H1 (cell line): ENCODE measurements around the gene BPHL.

Experiments
- CHD2 ChIP-seq: IDR thresholded peaks from 2 replicates; pipeline ENCODE4 v1.6.1; 2012; ENCODE audit warnings: low read length, improper control_type of control experiment
- CREB1 ChIP-seq: IDR thresholded peaks from 2 replicates; pipeline ENCODE4 v1.6.1; 2012; ENCODE audit warnings: inconsistent platforms
- POLR2A ChIP-seq, 2 experiments: IDR thresholded peaks; 1 replicate in 1 of 2; 2 replicates in 1 of 2; pipeline ENCODE4 v1.6.1; 2011; ENCODE audit warnings: low read depth in 2 of 2, low read length in 2 of 2, mild to moderate bottlenecking in 2 of 2; ENCODE audit errors: control extremely low read depth in 1 of 2
- POLR2AphosphoS5 ChIP-seq: IDR thresholded peaks from 2 replicates; pipeline ENCODE4 v1.6.1; 2011; ENCODE audit warnings: low read depth, low read length
- RAD21 ChIP-seq, 2 experiments: IDR thresholded peaks in 1 of 2; conservative IDR thresholded peaks in 1 of 2; 2 replicates each; pipeline ENCODE4 v1.6.1; 2011; ENCODE audit warnings: low read depth in 2 of 2, low read length in 2 of 2, improper control_type of control experiment in 1 of 2, inconsistent platforms in 1 of 2, mild to moderate bottlenecking in 1 of 2, moderate library complexity in 1 of 2
- SP4 ChIP-seq: IDR thresholded peaks from 2 replicates; pipeline ENCODE4 v1.6.1; 2012; ENCODE audit warnings: low read length, inconsistent platforms
- SUZ12 ChIP-seq: fragments of 200-600 bp; sonication (generic); IDR thresholded peaks from 2 replicates; pipeline ENCODE4 v1.6.1; 2012; ENCODE audit warnings: mild to moderate bottlenecking, inconsistent platforms, low read length, moderate library complexity, mixed read lengths
- TF ChIP-seq, protein P1 (sequence below), 3 experiments: IDR thresholded peaks; 1 replicate in 2 of 3; 2 replicates in 1 of 3; pipeline versions ENCODE4 v1.5.1 to v1.6.1; 2011; ENCODE audit warnings: low read length in 3 of 3, mild to moderate bottlenecking in 3 of 3, inconsistent platforms in 2 of 3, low read depth in 1 of 3, moderate library complexity in 1 of 3; ENCODE audit not compliant: insufficient read depth in 1 of 3; ENCODE audit errors: control extremely low read depth in 1 of 3
- TF ChIP-seq, protein P2 (sequence below): IDR thresholded peaks from 2 replicates; pipeline ENCODE4 v1.6.1; 2012; ENCODE audit warnings: inconsistent platforms

DNA sequence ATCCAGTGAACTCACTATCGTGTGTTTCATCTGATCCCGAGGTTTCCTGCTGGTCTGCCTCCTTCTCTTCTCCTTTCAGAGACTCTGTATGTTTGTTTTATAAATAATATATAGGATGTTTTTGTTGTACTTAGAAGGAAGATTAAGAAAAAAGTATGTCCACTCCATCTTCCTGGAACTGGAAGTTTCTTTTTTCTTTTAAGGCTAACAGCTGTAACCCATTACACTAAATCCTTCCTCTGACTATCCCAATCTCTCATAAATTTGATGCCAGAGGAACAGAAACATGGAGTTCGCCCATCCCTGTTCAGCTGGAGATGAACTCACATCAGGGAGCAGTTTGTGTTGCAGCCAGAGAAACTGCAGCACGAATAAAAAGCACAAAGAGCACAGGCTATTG, 29.5 kb upstream of the BPHL start:
- TF ChIP-seq SP4 (no peak), POLR2A (IDR thresholded peaks at IDR 0.05; ENCODE audit: control extremely low read depth in 1 of 2, low read depth in 2 of 2, low read length in 2 of 2) (no peak), SUZ12 (no peak), RAD21 (IDR thresholded peaks at IDR 0.05 in 1 of 2, conservative IDR thresholded peaks at IDR 0.05 in 1 of 2; ENCODE audit: low read depth in 2 of 2, low read length in 2 of 2) (no peak), CHD2 (no peak), CREB1 (no peak), POLR2AphosphoS5 (no peak)
- TF ChIP-seq, protein P1, sequence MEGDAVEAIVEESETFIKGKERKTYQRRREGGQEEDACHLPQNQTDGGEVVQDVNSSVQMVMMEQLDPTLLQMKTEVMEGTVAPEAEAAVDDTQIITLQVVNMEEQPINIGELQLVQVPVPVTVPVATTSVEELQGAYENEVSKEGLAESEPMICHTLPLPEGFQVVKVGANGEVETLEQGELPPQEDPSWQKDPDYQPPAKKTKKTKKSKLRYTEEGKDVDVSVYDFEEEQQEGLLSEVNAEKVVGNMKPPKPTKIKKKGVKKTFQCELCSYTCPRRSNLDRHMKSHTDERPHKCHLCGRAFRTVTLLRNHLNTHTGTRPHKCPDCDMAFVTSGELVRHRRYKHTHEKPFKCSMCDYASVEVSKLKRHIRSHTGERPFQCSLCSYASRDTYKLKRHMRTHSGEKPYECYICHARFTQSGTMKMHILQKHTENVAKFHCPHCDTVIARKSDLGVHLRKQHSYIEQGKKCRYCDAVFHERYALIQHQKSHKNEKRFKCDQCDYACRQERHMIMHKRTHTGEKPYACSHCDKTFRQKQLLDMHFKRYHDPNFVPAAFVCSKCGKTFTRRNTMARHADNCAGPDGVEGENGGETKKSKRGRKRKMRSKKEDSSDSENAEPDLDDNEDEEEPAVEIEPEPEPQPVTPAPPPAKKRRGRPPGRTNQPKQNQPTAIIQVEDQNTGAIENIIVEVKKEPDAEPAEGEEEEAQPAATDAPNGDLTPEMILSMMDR (IDR thresholded peaks at IDR 0.05; ENCODE audit: control extremely low read depth in 1 of 3, insufficient read depth in 1 of 3, low read depth in 1 of 3, low read length in 3 of 3) = no peak
- TF ChIP-seq, protein P2, sequence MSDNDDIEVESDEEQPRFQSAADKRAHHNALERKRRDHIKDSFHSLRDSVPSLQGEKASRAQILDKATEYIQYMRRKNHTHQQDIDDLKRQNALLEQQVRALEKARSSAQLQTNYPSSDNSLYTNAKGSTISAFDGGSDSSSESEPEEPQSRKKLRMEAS = no peak
